Neural crest cell (in vitro differentiated cells): Measurements from ENCODE around the gene SEPHS1. TPM values are rescaled to one million over a fixed set of nuclear protein-coding genes. Genes with fewer than 3 reads are reported as not detected.

Experiments
- DNase-seq: peaks from one replicate; pipeline ENCODE4 v3.0.0; 2021; ENCODE audit warnings: low read depth, mixed read lengths, low spot score
- H3K27ac Mint-ChIP-seq: one replicate; pipeline ENCODE4 v1.8.0; 2021; ENCODE audit warnings: mild to moderate bottlenecking, mixed read lengths; ENCODE audit not compliant: unreplicated experiment
- H3K27me3 Mint-ChIP-seq: 2 replicates; pipeline ENCODE4 v1.8.0; 2021; ENCODE audit warnings: low read depth, mild to moderate bottlenecking, mixed read lengths
- H3K36me3 Mint-ChIP-seq: 2 replicates; pipeline ENCODE4 v1.8.0; 2021; ENCODE audit warnings: low read depth, mild to moderate bottlenecking, mixed read lengths
- H3K4me1 Mint-ChIP-seq: 2 replicates; pipeline ENCODE4 v1.8.0; 2021; ENCODE audit warnings: mixed read lengths
- H3K4me3 Mint-ChIP-seq: one replicate; pipeline ENCODE4 v1.8.0; 2021; ENCODE audit warnings: mild to moderate bottlenecking, mixed read lengths
- H3K9me3 Mint-ChIP-seq: 2 replicates; pipeline ENCODE4 v1.8.0; 2021; ENCODE audit warnings: mixed read lengths
- total RNA-seq: library from RNA; stranded (reverse); gene quantifications from 2 replicates; pipeline ENCODE4 v1.2.1, GENCODE V29; 2021
- TF ChIP-seq, protein P1 (sequence below): fragments of 200-600 bp; sonication (generic); conservative IDR thresholded peaks from 2 replicates; pipeline ENCODE4 v1.5.0; 2021; ENCODE audit warnings: antibody characterized with exemption, mild to moderate bottlenecking

Gene SEPHS1
- total RNA-seq, 1 donor from 2014 or later = 158 TPM

DNA sequence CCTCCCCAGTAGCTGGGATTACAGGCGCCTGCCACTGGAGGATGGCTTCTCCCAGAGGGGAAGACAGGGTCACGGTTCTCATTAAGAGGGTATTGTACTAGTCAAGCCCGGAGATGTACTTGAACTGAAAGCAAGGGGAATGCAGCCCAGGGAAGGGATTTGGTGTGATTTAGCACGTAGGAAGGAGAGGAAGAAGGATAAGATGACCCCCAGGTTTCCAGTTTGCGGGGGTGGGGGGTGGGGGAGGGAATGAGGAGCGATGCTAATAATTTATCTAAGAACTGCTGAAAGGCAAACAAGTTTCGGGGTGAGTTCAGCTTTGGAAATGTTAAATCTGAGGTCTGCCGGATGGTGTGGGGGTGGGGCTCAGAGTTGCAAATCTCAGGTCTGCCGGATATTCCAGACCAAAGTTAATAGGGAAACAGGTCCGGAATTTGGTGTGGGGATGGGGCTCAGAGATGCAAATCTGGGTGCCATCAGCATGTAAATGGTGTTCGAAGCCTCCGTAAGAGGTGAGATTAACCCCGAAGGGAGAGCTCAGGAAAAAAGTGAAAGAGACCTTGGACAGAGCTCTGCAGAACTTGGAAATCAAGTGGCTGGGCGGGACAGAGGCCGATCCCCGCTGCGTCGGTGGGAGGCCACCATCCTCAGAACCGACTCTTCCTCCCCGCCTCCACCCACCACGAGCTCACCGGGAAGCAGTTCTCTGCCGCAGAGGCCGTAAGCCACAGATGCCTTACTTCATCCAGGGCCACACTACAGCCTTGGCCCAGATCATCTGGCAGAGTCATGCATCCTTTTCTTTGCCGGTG lies 1.6 kb upstream of the SEPHS1 start:
- Mint-ChIP-seq H3K27ac (peak overlapping the region; percentile 85), H3K4me1 (peaks cover 62% of the 10 kb centered on the region), H3K27me3 (peaks cover 54% of the 10 kb centered on the region), H3K9me3 (no peaks in the 10 kb centered on the region), H3K4me3 (peak overlapping the region; percentile 94), H3K36me3 (no peaks in the 10 kb centered on the region)
- TF ChIP-seq, protein P1, sequence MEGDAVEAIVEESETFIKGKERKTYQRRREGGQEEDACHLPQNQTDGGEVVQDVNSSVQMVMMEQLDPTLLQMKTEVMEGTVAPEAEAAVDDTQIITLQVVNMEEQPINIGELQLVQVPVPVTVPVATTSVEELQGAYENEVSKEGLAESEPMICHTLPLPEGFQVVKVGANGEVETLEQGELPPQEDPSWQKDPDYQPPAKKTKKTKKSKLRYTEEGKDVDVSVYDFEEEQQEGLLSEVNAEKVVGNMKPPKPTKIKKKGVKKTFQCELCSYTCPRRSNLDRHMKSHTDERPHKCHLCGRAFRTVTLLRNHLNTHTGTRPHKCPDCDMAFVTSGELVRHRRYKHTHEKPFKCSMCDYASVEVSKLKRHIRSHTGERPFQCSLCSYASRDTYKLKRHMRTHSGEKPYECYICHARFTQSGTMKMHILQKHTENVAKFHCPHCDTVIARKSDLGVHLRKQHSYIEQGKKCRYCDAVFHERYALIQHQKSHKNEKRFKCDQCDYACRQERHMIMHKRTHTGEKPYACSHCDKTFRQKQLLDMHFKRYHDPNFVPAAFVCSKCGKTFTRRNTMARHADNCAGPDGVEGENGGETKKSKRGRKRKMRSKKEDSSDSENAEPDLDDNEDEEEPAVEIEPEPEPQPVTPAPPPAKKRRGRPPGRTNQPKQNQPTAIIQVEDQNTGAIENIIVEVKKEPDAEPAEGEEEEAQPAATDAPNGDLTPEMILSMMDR = no peak
- DNase-seq = peak; percentile 13

DNA sequence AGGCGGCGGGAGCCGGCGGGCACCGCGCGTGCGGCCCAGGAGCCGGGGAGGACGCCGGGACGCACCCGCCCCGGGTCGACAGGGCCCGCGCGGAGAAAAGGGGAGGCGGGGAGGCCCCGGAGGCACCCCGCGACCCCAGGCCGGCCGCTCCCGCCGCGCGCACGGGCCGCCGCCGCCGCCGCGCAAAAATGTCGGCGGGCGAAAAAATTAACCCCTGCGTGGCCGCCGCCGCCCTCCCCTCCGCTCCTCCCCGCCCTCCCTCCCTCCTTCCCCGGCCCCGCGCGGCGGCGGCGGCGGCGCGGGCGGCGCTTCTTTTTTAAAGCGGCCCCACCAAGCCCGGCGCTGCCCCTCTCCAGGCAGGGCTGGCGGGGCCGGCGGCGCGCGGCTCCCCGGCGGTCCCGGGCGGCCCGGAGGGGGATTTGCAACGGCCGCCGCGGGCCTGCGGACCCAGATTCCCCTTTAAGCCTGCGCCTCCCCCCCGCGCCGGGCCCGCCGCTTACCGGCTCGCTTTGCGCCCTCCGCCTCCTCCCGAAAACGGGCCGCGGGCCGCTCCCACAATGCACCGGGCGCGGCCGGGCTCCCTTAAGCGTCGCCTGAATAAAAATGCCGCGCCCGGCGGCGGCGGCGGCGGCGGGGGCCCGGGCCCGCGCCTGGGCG lies 465 bp downstream of the SEPHS1 start:
- TF ChIP-seq, protein P1 = no peak
- H3K9me3 Mint-ChIP-seq = no peaks in the 10 kb centered on the region
- DNase-seq = peak; percentile 65
- peaks cover 40% of the 10 kb centered on the region for H3K27me3 Mint-ChIP-seq
- H3K27ac Mint-ChIP-seq = no peak overlapping the region
- peaks cover 11% of the 10 kb centered on the region for H3K36me3 Mint-ChIP-seq
- peaks cover 66% of the 10 kb centered on the region for H3K4me1 Mint-ChIP-seq
- no peak overlapping the region for H3K4me3 Mint-ChIP-seq

DNA sequence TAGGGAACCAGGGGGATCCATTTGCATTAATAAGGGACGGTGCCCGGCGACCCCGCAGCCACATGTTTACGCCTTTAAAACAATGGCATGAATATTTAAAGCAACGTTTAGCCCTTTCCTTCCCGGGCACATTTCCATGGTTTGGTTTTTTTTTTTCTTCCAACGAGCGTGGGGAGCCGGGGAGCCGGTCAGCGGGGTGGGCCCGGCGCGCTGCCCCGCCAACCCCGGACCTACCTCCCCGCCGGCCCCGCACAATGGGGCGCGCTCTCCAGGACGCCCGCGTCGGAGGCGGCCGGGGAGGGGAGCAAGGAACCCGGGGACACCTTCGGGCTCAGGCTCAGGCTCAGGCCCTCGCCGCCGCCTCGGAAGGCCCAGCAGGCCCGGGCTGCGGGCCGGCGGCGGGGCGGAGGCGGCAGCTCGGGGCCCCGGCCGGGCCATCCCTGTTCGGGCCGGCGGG lies 1.0 kb downstream of the SEPHS1 start:
- peak; percentile 16 for DNase-seq
- H3K36me3 Mint-ChIP-seq = peaks cover 11% of the 10 kb centered on the region
- H3K27me3 Mint-ChIP-seq = peaks cover 34% of the 10 kb centered on the region
- no peaks in the 10 kb centered on the region for H3K9me3 Mint-ChIP-seq
- H3K27ac Mint-ChIP-seq = peak overlapping the region; percentile 98
- TF ChIP-seq, protein P1 = no peak
- peak overlapping the region; percentile 90 for H3K4me3 Mint-ChIP-seq
- peaks cover 60% of the 10 kb centered on the region for H3K4me1 Mint-ChIP-seq

DNA sequence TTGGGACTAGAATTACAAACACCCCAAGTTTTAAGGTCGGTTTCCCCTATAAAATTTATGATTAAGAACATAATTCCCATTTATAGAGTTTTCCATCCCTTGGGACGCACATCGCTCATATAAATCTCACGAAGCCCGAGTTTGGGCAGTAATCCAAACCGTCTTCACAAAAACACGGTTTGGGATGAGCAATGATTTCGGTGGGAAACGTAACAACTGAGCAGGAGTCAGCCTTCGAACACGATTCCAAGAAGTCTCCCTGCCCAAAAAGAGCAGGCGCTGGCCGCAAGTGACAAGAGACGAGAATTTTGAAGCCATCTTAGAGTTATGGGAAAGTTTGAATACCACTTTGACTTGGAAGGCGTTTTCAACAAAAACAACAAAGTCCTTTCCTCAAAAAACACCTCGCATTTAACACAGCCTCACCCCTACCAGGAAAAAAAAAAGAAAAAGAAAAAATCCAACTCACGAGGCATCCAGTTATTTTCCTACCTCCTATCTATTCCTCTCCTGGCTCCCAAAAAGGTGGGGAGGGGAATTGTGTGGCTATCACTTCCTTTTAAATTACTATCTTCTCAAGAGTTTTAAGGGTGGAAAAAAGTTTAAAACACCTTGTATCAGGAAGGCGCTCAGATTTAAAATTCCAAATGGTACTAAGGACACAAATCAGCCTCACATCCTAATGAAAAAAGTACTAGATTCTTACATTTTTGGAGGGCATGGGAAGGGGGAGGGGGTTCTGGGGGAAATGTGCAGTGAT lies 1.6 kb downstream of the SEPHS1 start:
- Mint-ChIP-seq H3K27me3 (peaks cover 28% of the 10 kb centered on the region), H3K9me3 (no peaks in the 10 kb centered on the region), H3K4me3 (peak overlapping the region; percentile 90), H3K27ac (peak overlapping the region; percentile 98), H3K36me3 (peaks cover 11% of the 10 kb centered on the region), H3K4me1 (peaks cover 56% of the 10 kb centered on the region)
- TF ChIP-seq, protein P1 = no peak
- no peak for DNase-seq

DNA sequence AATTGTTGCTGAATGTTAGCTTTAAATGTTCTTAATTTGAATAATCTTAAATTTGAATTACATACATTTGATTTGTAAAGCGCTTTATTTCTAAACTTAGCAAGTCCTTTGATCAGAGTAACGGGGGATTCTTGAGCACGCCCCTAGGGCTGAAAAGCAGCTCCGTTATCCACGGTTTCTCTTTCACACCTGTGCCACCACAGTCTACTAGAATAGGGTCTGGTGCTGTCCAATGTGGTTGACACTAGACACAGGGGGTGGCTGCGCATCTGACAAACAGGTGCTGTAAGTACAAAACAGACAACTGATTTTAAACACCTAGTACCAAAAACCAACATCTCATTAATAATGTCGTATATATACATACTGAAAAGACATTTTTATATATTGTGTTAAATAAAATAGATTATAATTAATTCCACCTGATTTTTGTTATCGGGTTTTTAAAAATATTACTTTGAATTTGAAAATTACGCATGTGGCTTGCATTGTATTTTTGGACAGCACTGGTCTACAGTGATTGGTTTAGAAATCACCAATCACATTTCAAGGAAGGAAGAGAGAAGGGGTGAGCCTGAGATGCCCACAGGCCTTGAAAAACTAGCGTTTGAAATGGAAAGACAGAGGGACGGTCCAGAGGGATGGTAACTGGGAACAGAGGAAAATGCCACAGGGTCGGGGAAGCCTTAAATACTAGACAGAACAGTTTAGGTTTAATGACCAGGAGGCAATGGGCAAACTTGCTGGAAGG lies 7.3 kb downstream of the SEPHS1 start:
- Mint-ChIP-seq H3K9me3 (no peaks in the 10 kb centered on the region), H3K4me3 (peak overlapping the region; percentile 32), H3K4me1 (peaks cover 24% of the 10 kb centered on the region), H3K27ac (no peak overlapping the region), H3K36me3 (peaks cover 20% of the 10 kb centered on the region), H3K27me3 (no peaks in the 10 kb centered on the region)
- TF ChIP-seq, protein P1 = no peak
- no peak for DNase-seq
